GM18505 (cell line): ENCODE measurements around the gene CBLC.

ENCODE experiments used
- ATAC-seq: cut with Tn5 transposase; IDR thresholded peaks from one replicate; pipeline ENCODE4 v1.9.1; 2021; ENCODE audit not compliant: unreplicated experiment
- POLR2A ChIP-seq: IDR thresholded peaks from 4 replicates; pipeline ENCODE4 v1.6.1; 2011; ENCODE audit warnings: borderline replicate concordance; ENCODE audit not compliant: insufficient read depth, insufficient read length; ENCODE audit errors: extremely low read depth

CBLC gene

DNA sequence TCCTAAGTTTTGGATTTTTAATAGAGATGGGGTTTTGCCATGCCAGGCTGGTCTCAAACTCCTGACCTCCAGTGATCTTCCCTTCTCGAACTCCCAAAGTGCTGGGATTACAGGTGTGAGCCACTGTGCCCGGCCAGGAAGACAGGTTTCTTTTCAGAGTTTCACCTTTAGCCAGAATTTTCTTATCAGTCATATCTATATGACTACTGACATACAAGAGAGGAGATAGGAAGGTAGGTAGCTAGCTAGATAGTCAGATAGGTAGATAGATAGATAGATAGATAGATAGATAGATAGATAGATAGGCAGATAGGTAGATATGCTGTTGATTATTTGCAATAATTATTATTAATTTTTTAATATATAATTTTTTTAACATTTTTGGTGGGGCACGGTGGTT lies 7.6 kb downstream of the CBLC start:
- TF ChIP-seq POLR2A: no peak
- ATAC-seq: no peak

DNA sequence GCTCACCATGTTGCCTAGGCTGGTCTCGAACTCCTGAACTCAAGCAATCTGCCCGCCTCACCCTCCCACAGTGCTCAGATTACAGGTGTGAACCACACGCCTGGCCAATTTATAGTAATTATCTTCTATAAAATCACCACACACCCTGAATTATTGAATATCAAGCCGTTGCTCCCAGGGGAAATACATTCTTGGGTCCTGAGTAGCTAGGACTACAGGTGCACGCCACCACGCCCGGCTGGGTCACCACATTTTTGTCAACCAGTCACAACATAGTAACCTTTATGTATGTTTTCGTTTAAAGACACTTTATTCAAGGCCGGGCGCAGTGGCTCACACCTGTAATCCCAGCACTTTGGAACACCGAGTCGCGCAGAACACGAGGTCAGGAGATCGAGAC lies 8.3 kb downstream of the CBLC start:
- no peak for TF ChIP-seq POLR2A
- no peak for ATAC-seq

GRCh38 chr19:44788971-44789370 lies 11.3 kb downstream of the CBLC start:
- TF ChIP-seq POLR2A: no peak

GRCh38 chr19:44789943-44790483 lies 12.3 kb downstream of the CBLC start:
- no peak for TF ChIP-seq POLR2A
- no peak for ATAC-seq

More at GRCh38 chr19:44788971-44789370, 11.3 kb downstream of the CBLC start:
- ATAC-seq: no peak

GRCh38 chr19:44792281-44792680 lies 14.6 kb downstream of the CBLC start:
- no peak for ATAC-seq

DNA sequence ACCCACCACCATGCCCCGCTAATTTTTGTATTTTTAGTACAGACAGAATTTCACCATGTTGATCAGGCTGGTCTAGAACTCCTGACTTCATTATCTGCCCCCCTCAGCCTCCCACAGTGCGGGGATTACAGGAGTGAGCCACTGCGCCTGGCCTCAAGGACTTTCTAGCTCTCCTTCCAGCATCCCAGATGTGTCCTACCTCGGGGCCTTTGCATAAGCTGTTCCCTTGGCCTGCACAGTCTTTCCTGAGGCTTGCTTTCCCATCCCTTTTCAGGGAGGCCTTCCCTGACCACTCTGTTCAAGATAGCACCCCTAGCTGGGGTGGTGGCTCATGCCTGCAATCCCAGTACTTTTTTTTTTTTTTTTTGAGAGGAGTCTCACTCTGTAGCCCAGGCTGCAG lies 16.9 kb downstream of the CBLC start:
- ATAC-seq: no peak
- TF ChIP-seq POLR2A: no peak

More at GRCh38 chr19:44792281-44792680, 14.6 kb downstream of the CBLC start:
- TF ChIP-seq POLR2A: no peak

GRCh38 chr19:44795398-44795987 lies 17.8 kb downstream of the CBLC start:
- no peak for ATAC-seq
- TF ChIP-seq POLR2A: no peak

GRCh38 chr19:44796701-44797115 lies 19.0 kb downstream of the CBLC start:
- ATAC-seq: no peak
- TF ChIP-seq POLR2A: no peak

DNA sequence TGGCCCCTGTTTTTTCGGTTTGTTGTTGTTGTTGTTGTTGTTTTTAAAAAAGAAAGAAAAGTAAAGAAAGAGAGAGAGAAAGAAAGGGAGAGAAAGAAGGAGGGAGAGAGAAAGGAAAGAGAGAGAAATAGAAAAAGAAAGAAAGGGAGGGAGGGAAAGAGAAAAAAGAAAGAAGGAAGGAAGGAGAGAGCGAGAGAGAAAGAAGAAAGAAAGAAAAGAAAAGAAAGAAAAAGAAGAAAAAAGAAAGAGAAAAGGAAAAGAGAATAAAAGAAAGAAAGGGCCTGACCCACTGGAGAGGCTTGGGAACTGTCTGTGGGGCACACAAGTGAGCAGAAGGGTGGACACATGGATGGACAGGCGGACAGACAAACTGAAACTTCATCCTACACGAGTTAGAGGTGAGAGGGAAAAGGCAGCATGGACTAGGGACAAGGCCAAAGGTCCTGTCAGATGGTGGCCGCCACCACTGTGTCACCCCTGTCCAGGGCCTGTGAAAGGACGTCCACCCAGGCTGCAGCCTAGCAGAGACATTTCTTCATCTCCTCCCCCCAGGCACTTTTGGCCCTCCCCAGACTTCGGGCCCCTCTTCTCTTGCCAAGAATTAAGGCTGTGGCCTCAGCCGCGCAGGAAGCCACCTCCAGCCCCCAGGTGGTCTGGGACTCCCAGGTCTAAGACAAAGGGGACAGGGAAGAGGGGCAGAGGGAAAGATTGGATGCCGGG lies 22.1 kb downstream of the CBLC start:
- ATAC-seq: no peak
- TF ChIP-seq POLR2A: no peak

DNA sequence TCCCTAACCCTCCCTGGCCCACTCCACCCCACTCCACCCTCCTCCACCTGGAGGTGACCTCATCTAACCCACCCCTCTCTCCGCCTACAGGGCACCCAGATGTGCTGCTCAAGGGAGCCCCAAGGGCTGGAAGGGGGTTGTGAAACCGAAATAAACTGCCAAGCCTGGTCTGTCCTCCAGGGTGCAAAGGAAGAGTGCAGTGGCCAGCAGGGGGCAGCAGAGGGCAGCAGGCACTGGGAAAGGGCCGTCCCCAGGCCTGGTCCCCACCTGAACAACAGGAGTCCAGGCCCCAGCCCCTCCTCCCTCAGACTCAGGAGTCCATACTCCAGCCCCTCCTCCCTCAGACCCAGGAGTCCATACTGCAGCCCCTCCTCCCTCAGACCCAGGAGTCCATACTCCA lies 22.8 kb downstream of the CBLC start:
- peak; percentile 85 for ATAC-seq
- TF ChIP-seq POLR2A: no peak

DNA sequence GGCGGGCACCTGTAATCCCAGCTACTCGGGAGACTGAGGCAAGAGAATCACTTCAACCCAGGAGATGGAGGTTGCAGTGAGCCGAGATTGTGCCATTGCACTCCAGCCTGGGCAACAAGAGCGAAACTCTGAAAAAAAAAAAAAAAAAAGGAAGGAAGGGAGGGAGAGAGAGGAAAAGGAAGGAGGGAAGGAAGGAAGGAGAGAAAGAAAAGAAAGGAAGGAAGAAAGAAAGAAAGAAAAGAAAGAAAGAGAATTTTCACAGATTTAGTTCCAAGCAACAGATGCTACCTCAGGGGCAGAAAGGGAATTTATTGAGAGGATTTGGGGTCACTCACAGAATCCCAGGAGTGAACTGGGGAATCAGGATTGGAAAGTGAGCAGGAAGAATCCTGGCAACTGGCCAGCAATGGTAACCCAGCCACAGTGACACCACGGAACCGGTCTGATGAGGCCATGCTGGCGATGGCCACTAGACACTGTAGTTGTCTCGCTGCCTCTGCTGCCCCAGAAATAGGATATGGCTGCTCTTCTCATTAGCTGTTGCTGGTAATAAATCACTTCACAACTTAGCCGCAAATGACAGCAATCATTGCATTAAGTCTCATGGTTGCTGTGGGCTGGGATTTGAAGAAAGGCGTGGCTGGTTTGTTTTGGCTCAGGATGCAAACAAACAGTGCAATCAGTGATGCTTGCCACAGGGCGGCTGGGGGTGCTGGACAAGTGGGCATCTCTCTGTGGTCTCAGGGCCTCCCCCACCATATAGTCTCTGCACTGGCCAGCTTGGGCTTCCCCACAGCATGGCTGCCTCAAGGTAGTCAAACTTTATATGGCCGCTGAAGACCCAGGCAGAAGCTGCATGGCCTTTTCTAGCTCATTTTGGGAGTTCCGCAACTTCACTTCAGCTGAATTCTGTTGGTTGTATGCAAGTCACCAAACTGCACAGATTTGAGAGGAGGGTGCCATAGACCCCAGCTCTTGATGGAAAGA lies 26.0 kb downstream of the CBLC start:
- no peak for ATAC-seq
- no peak for TF ChIP-seq POLR2A

DNA sequence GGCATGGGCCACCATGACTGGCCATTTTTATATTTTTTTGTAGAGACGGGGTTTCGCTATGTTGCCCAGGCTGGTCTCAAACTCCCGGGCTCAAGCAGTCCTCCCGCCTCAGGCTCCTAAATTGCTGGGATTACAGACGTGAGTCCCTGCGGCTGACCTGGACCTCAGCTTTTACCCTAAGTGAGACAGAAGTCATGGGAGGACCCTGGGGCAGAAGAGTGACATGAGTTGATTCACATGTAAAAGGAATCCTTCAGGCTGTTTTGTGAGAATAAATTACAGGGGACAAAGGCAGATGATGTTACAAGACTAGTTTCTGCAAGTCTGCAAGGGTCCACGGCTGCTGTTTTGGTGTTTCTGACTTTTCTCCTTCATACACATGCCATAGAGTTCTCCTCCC lies 28.6 kb downstream of the CBLC start:
- ATAC-seq: no peak
- TF ChIP-seq POLR2A: no peak

GRCh38 chr19:44807162-44807561 lies 29.5 kb downstream of the CBLC start:
- no peak for TF ChIP-seq POLR2A
- ATAC-seq: no peak
